GM11168 (cell line): Measurements from ENCODE around the gene PCCA.
"Not testable (repeated sequence)": the region's sequence is repeated elsewhere in the genome, so short reads cannot be mapped to it uniquely, and the experiment has no call there.

Experiments
- in situ Hi-C: fragments of 300-500 bp; cut with MboI; formaldehyde crosslinking; loops from one replicate; pipeline ENCODE4 v1.12.0; 2022; ENCODE audit warnings: low sequenced_read_pairs; ENCODE audit not compliant: unreplicated experiment

Gene PCCA

GRCh38 chr13:100131863-100132574 lies 43.1 kb downstream of the PCCA start:
- in situ Hi-C loops: no loop called here

- in situ Hi-C loops: no loop called here
Measured at GRCh38 chr13:100138859-100139491, 50.1 kb downstream of the PCCA start.

GRCh38 chr13:100139817-100140216 lies 50.9 kb downstream of the PCCA start:
- in situ Hi-C loops: no loop called here

GRCh38 chr13:100140441-100140840 lies 51.5 kb downstream of the PCCA start:
- in situ Hi-C loops: no loop called here

GRCh38 chr13:100141461-100141961 lies 52.6 kb downstream of the PCCA start:
- in situ Hi-C loops: not testable (repeated sequence)

- in situ Hi-C loops: no loop called here
Measured at GRCh38 chr13:100146534-100146933, 57.6 kb downstream of the PCCA start.

- in situ Hi-C loops: no loop called here
Measured at GRCh38 chr13:100147825-100148224, 58.9 kb downstream of the PCCA start.

GRCh38 chr13:100148422-100148821 lies 59.5 kb downstream of the PCCA start:
- in situ Hi-C loops: no loop called here

GRCh38 chr13:100149389-100149788 lies 60.5 kb downstream of the PCCA start:
- in situ Hi-C loops: no loop called here

GRCh38 chr13:100150711-100151110 lies 61.8 kb downstream of the PCCA start:
- in situ Hi-C loops: not testable (repeated sequence)

- in situ Hi-C loops: no loop called here
Measured at GRCh38 chr13:100154842-100155416, 66.0 kb downstream of the PCCA start.

GRCh38 chr13:100156788-100157187 lies 67.9 kb downstream of the PCCA start:
- in situ Hi-C loops: no loop called here

- in situ Hi-C loops: no loop called here
Measured at GRCh38 chr13:100158569-100158968, 69.7 kb downstream of the PCCA start.

- in situ Hi-C loops: no loop called here
Measured at GRCh38 chr13:100159584-100159983, 70.7 kb downstream of the PCCA start.

GRCh38 chr13:100160450-100160849 lies 71.6 kb downstream of the PCCA start:
- in situ Hi-C loops: no loop called here

GRCh38 chr13:100163375-100163774 lies 74.5 kb downstream of the PCCA start:
- in situ Hi-C loops: no loop called here

GRCh38 chr13:100173203-100173602 lies 84.3 kb downstream of the PCCA start:
- in situ Hi-C loops: no loop called here

GRCh38 chr13:100174455-100174854 lies 85.6 kb downstream of the PCCA start:
- in situ Hi-C loops: not testable (repeated sequence)

GRCh38 chr13:100175078-100175802 lies 86.3 kb downstream of the PCCA start:
- in situ Hi-C loops: no loop called here

GRCh38 chr13:100175803-100176182 lies 86.9 kb downstream of the PCCA start:
- in situ Hi-C loops: no loop called here
